H1 (cell line): ENCODE data around the gene CDH2. TPM values are rescaled to one million over a fixed set of nuclear protein-coding genes. Genes with fewer than 3 reads are reported as not detected.

Source experiments
- CTCF ChIA-PET: fragments of 300-600 bp; sonication (Branson Sonifier 250); formaldehyde crosslinking; loops from one replicate; lab custom pipeline; 2021; ENCODE audit not compliant: partially characterized antibody; lab: Charles Lee
- POLR2A ChIA-PET: fragments of 300-600 bp; sonication (Branson Sonifier 250); formaldehyde crosslinking; loops from one replicate; lab custom pipeline; 2021; ENCODE audit warnings: inconsistent platforms; ENCODE audit not compliant: partially characterized antibody; lab: Charles Lee
- DNase-seq, 2 experiments: peaks; one replicate each; pipeline versions ENCODE4 v3.0.0 to v3.0.0-alpha.2; 2010 to 2022; ENCODE audit warnings: low spot score in 2 of 2, low read depth in 1 of 2, mixed read lengths in 1 of 2
- FAIRE-seq: peaks from 2 replicates; lab custom pipeline; 2011; peaks lifted over from hg19 to GRCh38; lab: Jason Lieb, UNC
- H2AFZ ChIP-seq: 2 replicates; pipeline ENCODE4 v1.8.1; 2012; ENCODE audit warnings: low read length, inconsistent platforms
- H2AK5ac ChIP-seq: 2 replicates; pipeline ENCODE4 v1.6.1; 2013; ENCODE audit warnings: low read depth, low read length
- H2BK120ac ChIP-seq: replicated peaks from 2 replicates; pipeline ENCODE3; 2013; ENCODE audit warnings: low read depth, low read length, inconsistent platforms
- H2BK12ac ChIP-seq: 2 replicates; pipeline ENCODE4 v1.6.1; 2013; ENCODE audit warnings: low read depth, low read length
- H2BK15ac ChIP-seq: 2 replicates; pipeline ENCODE4 v1.6.1; 2013; ENCODE audit warnings: low read length
- H2BK20ac ChIP-seq: 2 replicates; pipeline ENCODE4 v1.6.1; 2013; ENCODE audit warnings: low read length
- H2BK5ac ChIP-seq: 2 replicates; pipeline ENCODE4 v1.6.1; 2013; ENCODE audit warnings: low read depth, low read length
- H3K14ac ChIP-seq: 2 replicates; pipeline ENCODE4 v1.6.1; 2013; ENCODE audit warnings: inconsistent platforms; ENCODE audit not compliant: insufficient read length
- H3K18ac ChIP-seq: 2 replicates; pipeline ENCODE4 v1.6.1; 2013; ENCODE audit warnings: low read length; ENCODE audit errors: extremely low read depth
- H3K23ac ChIP-seq: 2 replicates; pipeline ENCODE4 v1.6.1; 2013; ENCODE audit warnings: inconsistent platforms; ENCODE audit not compliant: insufficient read length
- H3K23me2 ChIP-seq: 2 replicates; pipeline ENCODE4 v1.6.1; 2013; ENCODE audit warnings: low read depth, low read length
- H3K27ac ChIP-seq: 2 replicates; pipeline ENCODE4 v1.6.1; 2011; ENCODE audit warnings: low read depth, low read length, inconsistent platforms
- H3K27me3 ChIP-seq, 4 experiments: replicated peaks in 1 of 4; 1 replicate in 1 of 4; 2 replicates in 3 of 4; pipeline versions ENCODE4 v1.6.1 to v1.8.1; 2011 to 2013; ENCODE audit warnings: low read length in 3 of 4, mild to moderate bottlenecking in 3 of 4, inconsistent platforms in 2 of 4, mixed read lengths in 2 of 4, moderate library complexity in 1 of 4; ENCODE audit not compliant: control insufficient read depth in 3 of 4, insufficient read depth in 3 of 4; ENCODE audit errors: extremely low read depth in 1 of 4
- H3K36me3 ChIP-seq, 4 experiments: 2 replicates each; pipeline versions ENCODE4 v1.6.1 to v1.8.1; 2011 to 2013; ENCODE audit warnings: mild to moderate bottlenecking in 4 of 4, low read length in 3 of 4, moderate library complexity in 2 of 4, control low read depth in 1 of 4, inconsistent platforms in 1 of 4; ENCODE audit not compliant: insufficient read depth in 4 of 4, control insufficient read depth in 2 of 4
- H3K4ac ChIP-seq: replicated peaks from 2 replicates; pipeline ENCODE3; 2013; ENCODE audit warnings: low read length, low read depth, mixed read lengths, inconsistent platforms; ENCODE audit not compliant: insufficient read length
- H3K4me1 ChIP-seq, 4 experiments: replicated peaks in 1 of 4; 1 replicate in 1 of 4; 2 replicates in 3 of 4; pipeline versions ENCODE4 v1.6.1 to v1.8.1; 2011 to 2013; ENCODE audit warnings: low read length in 3 of 4, inconsistent platforms in 2 of 4, mixed read lengths in 1 of 4; ENCODE audit not compliant: insufficient read depth in 4 of 4, control insufficient read depth in 3 of 4
- H3K4me2 ChIP-seq, 2 experiments: 2 replicates each; pipeline versions ENCODE4 v1.6.1 to v1.8.1; 2011 to 2013; ENCODE audit warnings: low read depth in 2 of 2, low read length in 2 of 2, control low read depth in 1 of 2, inconsistent platforms in 1 of 2, mild to moderate bottlenecking in 1 of 2; ENCODE audit not compliant: insufficient read depth in 1 of 2
- H3K4me3 ChIP-seq, 4 experiments: fragments of 200-600, 300-600 bp in 1 of 4; sonication (generic), shearing (Covaris generic), sonication (Bioruptor Twin) in 1 of 4; 2 replicates each; pipeline versions ENCODE4 v1.5.1 to v1.8.1; 2011 to 2016; ENCODE audit warnings: low read length in 4 of 4, low read depth in 3 of 4, control low read depth in 2 of 4, inconsistent platforms in 2 of 4, mild to moderate bottlenecking in 2 of 4, mixed read lengths in 1 of 4, moderate library complexity in 1 of 4; ENCODE audit not compliant: insufficient read depth in 2 of 4; ENCODE audit errors: extremely low read depth in 1 of 4
- H3K56ac ChIP-seq: replicated peaks from 2 replicates; pipeline ENCODE3; 2013; ENCODE audit warnings: low read depth, mild to moderate bottlenecking, mixed read lengths, low read length, inconsistent platforms; ENCODE audit not compliant: insufficient read length
- H3K79me1 ChIP-seq: 2 replicates; pipeline ENCODE4 v1.6.1; 2013; ENCODE audit warnings: low read depth, low read length, control low read depth
- H3K79me2 ChIP-seq, 2 experiments: 2 replicates each; pipeline versions ENCODE4 v1.6.1 to v1.8.1; 2012 to 2013; ENCODE audit warnings: low read length in 2 of 2, mild to moderate bottlenecking in 2 of 2, inconsistent platforms in 1 of 2; ENCODE audit not compliant: insufficient read depth in 2 of 2, control insufficient read depth in 1 of 2
- H3K9ac ChIP-seq, 4 experiments: replicated peaks in 1 of 4; 1 replicate in 1 of 4; 2 replicates in 3 of 4; pipeline versions ENCODE4 v1.6.1 to v1.8.1; 2011 to 2013; ENCODE audit warnings: low read depth in 3 of 4, low read length in 3 of 4, control low read depth in 2 of 4, mild to moderate bottlenecking in 2 of 4, moderate library complexity in 2 of 4, inconsistent platforms in 1 of 4; ENCODE audit errors: extremely low read depth in 1 of 4
- H3K9me3 ChIP-seq, 2 experiments: 2 replicates each; pipeline versions ENCODE4 v1.6.1 to v1.8.1; 2012 to 2013; ENCODE audit warnings: mild to moderate bottlenecking in 2 of 2, moderate library complexity in 2 of 2, control low read depth in 1 of 2, inconsistent platforms in 1 of 2, low read depth in 1 of 2, low read length in 1 of 2, mixed read lengths in 1 of 2; ENCODE audit not compliant: insufficient read depth in 2 of 2
- H4K20me1 ChIP-seq, 2 experiments: replicated peaks in 1 of 2; 2 replicates each; pipeline versions ENCODE3 to v1.8.1; 2011 to 2013; ENCODE audit warnings: inconsistent platforms in 2 of 2, low read length in 2 of 2, mild to moderate bottlenecking in 1 of 2; ENCODE audit not compliant: insufficient read depth in 2 of 2, control insufficient read depth in 1 of 2
- H4K5ac ChIP-seq: 2 replicates; pipeline ENCODE4 v1.6.1; 2013; ENCODE audit warnings: low read length, low read depth, mixed read lengths, inconsistent platforms; ENCODE audit not compliant: insufficient read length
- H4K8ac ChIP-seq: 2 replicates; pipeline ENCODE4 v1.8.0; 2013; ENCODE audit warnings: mild to moderate bottlenecking, moderate library complexity, low read length, inconsistent platforms; ENCODE audit not compliant: insufficient read depth; ENCODE audit errors: extremely low read depth
- H4K91ac ChIP-seq: replicated peaks from 2 replicates; pipeline ENCODE3; 2013; ENCODE audit warnings: low read length, mixed read lengths, inconsistent platforms; ENCODE audit not compliant: insufficient read length
- ATF3 ChIP-seq: IDR thresholded peaks from 2 replicates; pipeline ENCODE4 v1.6.1; 2011; ENCODE audit warnings: low read depth, mild to moderate bottlenecking, low read length; ENCODE audit not compliant: insufficient read depth
- BACH1 ChIP-seq: IDR thresholded peaks from 2 replicates; pipeline ENCODE4 v1.6.1; 2012; ENCODE audit warnings: low read length, improper control_type of control experiment
- BCL11A ChIP-seq, 2 experiments: IDR thresholded peaks; one replicate each; pipeline ENCODE4 v1.6.1; 2011; ENCODE audit warnings: low read depth in 2 of 2, low read length in 2 of 2, mild to moderate bottlenecking in 2 of 2
- EGR1 ChIP-seq: IDR thresholded peaks from 2 replicates; pipeline ENCODE4 v1.6.1; 2011; ENCODE audit warnings: low read depth, low read length, borderline replicate concordance
- KDM4A ChIP-seq: IDR thresholded peaks from one replicate; pipeline ENCODE4 v1.7.1; 2012; ENCODE audit warnings: low read depth, mild to moderate bottlenecking, moderate library complexity, low read length, inconsistent platforms; ENCODE audit not compliant: severe bottlenecking
- KDM5A ChIP-seq: fragments of 200-600 bp; IDR thresholded peaks from 2 replicates; pipeline ENCODE4 v1.7.1; 2012; ENCODE audit warnings: mild to moderate bottlenecking, low read length, inconsistent platforms, mixed read lengths
- NANOG ChIP-seq: IDR thresholded peaks from 2 replicates; pipeline ENCODE4 v1.6.1; 2011; ENCODE audit warnings: low read length, low read depth, mild to moderate bottlenecking, inconsistent platforms; ENCODE audit not compliant: insufficient read depth, poor library complexity, severe bottlenecking
- NRF1 ChIP-seq: IDR thresholded peaks from 2 replicates; pipeline ENCODE4 v1.6.1; 2011; ENCODE audit warnings: mild to moderate bottlenecking, low read depth, low read length, improper control_type of control experiment
- TBP ChIP-seq: IDR thresholded peaks from 2 replicates; pipeline ENCODE4 v1.6.1; 2011; ENCODE audit warnings: low read depth, low read length, improper control_type of control experiment
- TCF12 ChIP-seq: IDR thresholded peaks from 2 replicates; pipeline ENCODE4 v1.6.1; 2011; ENCODE audit warnings: low read depth, mild to moderate bottlenecking, low read length
- YY1 ChIP-seq: IDR thresholded peaks from 2 replicates; pipeline ENCODE4 v1.6.1; 2011; ENCODE audit warnings: low read depth, mild to moderate bottlenecking, low read length
- WGBS, 2 experiments: shearing (Covaris generic) in 1 of 2; methylation state at CpG; one replicate each; pipeline versions ENCODE4 v1.1.6 to v1.1.7; 2013 to 2015; ENCODE audit warnings: low lambda C conversion rate in 2 of 2, mixed read lengths in 2 of 2, inconsistent platforms in 1 of 2, low coverage in 1 of 2, missing lambda C conversion rate in 1 of 2; ENCODE audit not compliant: insufficient replicate concordance in 2 of 2, insufficient coverage in 1 of 2, insufficient read length in 1 of 2; ENCODE audit errors: extremely low coverage in 1 of 2, missing lambda C conversion rate in 1 of 2; 5-methylcytosine and 5-hydroxymethylcytosine counted together
- polyA plus RNA-seq, 7 experiments: library from polyadenylated mRNA; depleted of rRNA in 3 of 7; stranded (reverse) in 5 of 7; unstranded in 2 of 7; fragments of >200 nt in 5 of 7; fragments of 200-250 nt in 2 of 7; gene quantifications; 1 replicate in 5 of 7; 2 replicates in 1 of 7; 4 replicates in 1 of 7; pipeline versions ENCODE4 v1.2.1 to v1.2.3, GENCODE V29; 2011 to 2013; ENCODE audit warnings: missing spikeins in 2 of 7, mixed read lengths in 2 of 7
- total RNA-seq: library from RNA; stranded (reverse); fragmentation: NEBNext Ultra II Directional; extraction: Animal tissue kit (Norgen Biotek cat#: 25700); gene quantifications from 2 replicates; pipeline ENCODE4 v1.2.1, GENCODE V29; 2021

CDH2 gene
- total and polyA plus RNA-seq, 2 of the 8 experiments (the other 6 are each of a cell fraction or from before 2014, with no cell fraction given) = 15.0 to 56.5 TPM

GRCh38 chr18:27954226-27954625 is 222.7 kb downstream of the CDH2 start:
- Histone ChIP-seq H4K8ac (no peak overlapping the region), H3K9ac (no peak overlapping the region), H4K20me1 (no peaks in the 10 kb centered on the region), H3K23me2 (no peaks in the 10 kb centered on the region), H2AK5ac (no peak overlapping the region), H3K14ac (no peak overlapping the region), H3K79me2 (no peaks in the 10 kb centered on the region), H2BK5ac (no peak overlapping the region), H3K36me3 (no peaks in the 10 kb centered on the region), H2BK20ac (no peak overlapping the region), H3K4me3 (no peak overlapping the region), H3K27ac (no peak overlapping the region), H3K56ac (no peak overlapping the region), H3K79me1 (no peaks in the 10 kb centered on the region), H3K23ac (no peak overlapping the region), H3K9me3 (no peaks in the 10 kb centered on the region), H3K18ac (no peak overlapping the region), H3K4me2 (no peak overlapping the region), H3K27me3 (no peaks in the 10 kb centered on the region), H3K4me1 (no peaks in the 10 kb centered on the region), H2BK120ac (no peak overlapping the region), H2AFZ (no peak overlapping the region), H4K91ac (no peak overlapping the region), H2BK15ac (no peak overlapping the region), H3K4ac (no peak overlapping the region), H2BK12ac (no peak overlapping the region), H4K5ac (no peak overlapping the region)
- no peak for FAIRE-seq
- CTCF ChIA-PET = interaction anchor here (1.0 kb wide), 1 partner anchor 9 kb away, joined by 3 read pairs; no protein-coding TSS in a partner anchor
- POLR2A ChIA-PET = no interaction called here
- WGBS, 2 experiments = 88% methylated on average over 3 of the region's 3 CpGs; no CpG with 5 or more reads in 1 of the 2 experiments
- no peak for DNase-seq
- TF ChIP-seq KDM4A (no peak), TBP (no peak), KDM5A (no peak), NRF1 (no peak), BACH1 (no peak), YY1 (no peak), EGR1 (no peak), TCF12 (no peak), BCL11A (IDR thresholded peaks at IDR 0.05; ENCODE audit: low read depth in 2 of 2, low read length in 2 of 2) (no peak), ATF3 (no peak), NANOG (no peak)
